Transverse colon (tissue), 3 donors: Measurements from ENCODE around the gene USP53.

Experiments used
- POLR2A ChIP-seq: fragments of 450-650 bp; IDR thresholded peaks from one replicate; pipeline ENCODE4 v1.6.1; 2016; ENCODE audit warnings: antibody characterized with exemption, mild to moderate bottlenecking, moderate library complexity
- TF ChIP-seq, protein P1 (sequence below), 5 experiments: fragments of 200-600 bp in 3 of 5; fragments of 450-650 bp in 2 of 5; sonication (generic) in 3 of 5; IDR thresholded peaks; 1 replicate in 2 of 5; 2 replicates in 3 of 5; pipeline ENCODE4 v1.5.1; 2016 to 2017; ENCODE audit warnings: antibody characterized with exemption in 5 of 5, inconsistent platforms in 3 of 5, mild to moderate bottlenecking in 2 of 5, moderate library complexity in 1 of 5

DNA sequence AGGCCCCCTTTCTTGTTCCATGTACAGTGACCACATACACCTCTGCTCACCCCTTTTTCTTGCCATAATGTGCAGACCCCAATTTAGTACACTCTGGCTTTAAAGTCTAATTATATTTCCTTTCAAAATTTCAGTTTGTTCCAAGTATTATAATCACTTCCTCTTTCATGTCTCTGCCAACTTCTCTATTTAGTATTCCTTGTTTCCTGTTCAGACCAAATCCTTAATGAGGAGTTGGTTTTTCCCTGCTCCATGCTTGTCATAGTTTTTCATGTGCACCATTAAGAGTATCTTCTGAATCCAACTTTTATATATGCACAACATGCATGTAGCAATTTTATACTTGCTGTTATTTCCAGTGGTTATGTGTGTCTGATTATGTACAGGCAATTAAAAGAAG lies 32.3 kb downstream of the USP53 start:
- TF ChIP-seq, protein P1, sequence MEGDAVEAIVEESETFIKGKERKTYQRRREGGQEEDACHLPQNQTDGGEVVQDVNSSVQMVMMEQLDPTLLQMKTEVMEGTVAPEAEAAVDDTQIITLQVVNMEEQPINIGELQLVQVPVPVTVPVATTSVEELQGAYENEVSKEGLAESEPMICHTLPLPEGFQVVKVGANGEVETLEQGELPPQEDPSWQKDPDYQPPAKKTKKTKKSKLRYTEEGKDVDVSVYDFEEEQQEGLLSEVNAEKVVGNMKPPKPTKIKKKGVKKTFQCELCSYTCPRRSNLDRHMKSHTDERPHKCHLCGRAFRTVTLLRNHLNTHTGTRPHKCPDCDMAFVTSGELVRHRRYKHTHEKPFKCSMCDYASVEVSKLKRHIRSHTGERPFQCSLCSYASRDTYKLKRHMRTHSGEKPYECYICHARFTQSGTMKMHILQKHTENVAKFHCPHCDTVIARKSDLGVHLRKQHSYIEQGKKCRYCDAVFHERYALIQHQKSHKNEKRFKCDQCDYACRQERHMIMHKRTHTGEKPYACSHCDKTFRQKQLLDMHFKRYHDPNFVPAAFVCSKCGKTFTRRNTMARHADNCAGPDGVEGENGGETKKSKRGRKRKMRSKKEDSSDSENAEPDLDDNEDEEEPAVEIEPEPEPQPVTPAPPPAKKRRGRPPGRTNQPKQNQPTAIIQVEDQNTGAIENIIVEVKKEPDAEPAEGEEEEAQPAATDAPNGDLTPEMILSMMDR (IDR thresholded peaks at IDR 0.05), result no peak
- no peak for TF ChIP-seq POLR2A
